Measurements from ENCODE around the gene TMEM121B. TPM values are rescaled to one million over a fixed set of nuclear protein-coding genes. Genes with fewer than 3 reads are reported as not detected.

Gene TMEM121B
- total RNA-seq, 1 experiment from 2014 or later: 8.1 TPM

- no peak overlapping the region for H2BK5ac ChIP-seq (ENCODE audit: insufficient read length, low read length)
- no peak overlapping the region for H3K27ac ChIP-seq (ENCODE audit: insufficient read length, low read depth, low read length)
- no peak overlapping the region for H3K4me3 Mint-ChIP-seq
- H3K36me3 Mint-ChIP-seq (ENCODE audit: insufficient read depth in 1 of 3, low read depth in 3 of 3): no peaks in the 10 kb centered on the region
- no peak overlapping the region for H3K18ac ChIP-seq (ENCODE audit: insufficient read length, low read depth, low read length)
- no peak overlapping the region for H2BK120ac ChIP-seq (ENCODE audit: low read depth, low read length, poor library complexity, severe bottlenecking)
- no peak overlapping the region for H3T11ph ChIP-seq (ENCODE audit: low read length)
- no peak overlapping the region for H3K4me2 ChIP-seq (ENCODE audit: insufficient read depth, insufficient read length, low read length)
- no peaks in the 10 kb centered on the region for H3K9me3 ChIP-seq (ENCODE audit: control insufficient read depth, low read depth, low read length)
- H3K9me3 Mint-ChIP-seq: no peaks in the 10 kb centered on the region
- H3K79me2 ChIP-seq (ENCODE audit: insufficient read depth, low read length): no peaks in the 10 kb centered on the region
- H4K8ac ChIP-seq (replicated peaks; ENCODE audit: insufficient read length, low read depth, low read length): no peak overlapping the region
- no peak overlapping the region for H4K5ac ChIP-seq (ENCODE audit: insufficient read length, low read depth, low read length)
- no peak for TF ChIP-seq CTCF (conservative IDR thresholded peaks at IDR 0.05)
- H2BK20ac ChIP-seq (ENCODE audit: low read depth, low read length, poor library complexity, severe bottlenecking): no peak overlapping the region
- no peak for DNase-seq
- no peaks in the 10 kb centered on the region for H4K20me1 ChIP-seq (ENCODE audit: control insufficient read depth, insufficient read depth, insufficient read length)
- no peak overlapping the region for H3K4ac ChIP-seq (ENCODE audit: low read depth, low read length)
- peak overlapping the region in 1 of 3 experiments; percentile 4; a peak in 3 of 7 replicates for H3K27ac Mint-ChIP-seq
- H2AFZ ChIP-seq (ENCODE audit: low read length): no peak overlapping the region
- H3K9ac ChIP-seq (ENCODE audit: extremely low read depth, insufficient read length, low read length): no peak overlapping the region
- no peaks in the 10 kb centered on the region for H3K4me1 ChIP-seq (ENCODE audit: insufficient read depth, low read length)
- H3K23me2 ChIP-seq (ENCODE audit: insufficient read length, low read depth, low read length, poor library complexity, severe bottlenecking): no peaks in the 10 kb centered on the region
- H3K56ac ChIP-seq (ENCODE audit: insufficient read length, low read depth, low read length): no peak overlapping the region
- peaks cover 2% of the 10 kb centered on the region; the same call in 1 of the 2 replicates for H3K27me3 Mint-ChIP-seq (ENCODE audit: low read depth)
- H3K27me3 ChIP-seq (ENCODE audit: insufficient read depth, low read length): no peaks in the 10 kb centered on the region
- no peak overlapping the region for H2BK15ac ChIP-seq (ENCODE audit: low read depth, low read length)
- no peak overlapping the region for H4K91ac ChIP-seq (ENCODE audit: insufficient read length, low read depth, low read length)
- peaks cover 9 to 17% of the 10 kb centered on the region in 2 experiments for H3K4me1 Mint-ChIP-seq
- no peak overlapping the region for H2AK5ac ChIP-seq (ENCODE audit: insufficient read length, low read length)
- WGBS (ENCODE audit: extremely low coverage, insufficient read length, low lambda C conversion rate): no CpG with 5 or more reads among the region's 7 CpGs
- no peaks in the 10 kb centered on the region for H3K79me1 ChIP-seq (ENCODE audit: insufficient read depth, low read depth, low read length, poor library complexity, severe bottlenecking)
- H3K14ac ChIP-seq (ENCODE audit: insufficient read depth, low read length): no peak overlapping the region; the same call in 1 of the 2 replicates
- no peak overlapping the region for H3K23ac ChIP-seq (ENCODE audit: insufficient read length, low read depth, low read length)
- no peak overlapping the region for H2BK12ac ChIP-seq (ENCODE audit: insufficient read length, low read depth, low read length)
Observed at GRCh38 chr22:17167486-17167885, 46.3 kb upstream of the TMEM121B start.

Measured in H9 (cell line).